ENCODE data around the gene ACSF3. TPM values are rescaled to one million over a fixed set of nuclear protein-coding genes. Genes with fewer than 3 reads are reported as not detected.
"Not testable (repeated sequence)": the region's sequence is repeated elsewhere in the genome, so short reads cannot be mapped to it uniquely, and the experiment has no call there.

The ACSF3 gene
- total RNA-seq, 3 donors from 2014 or later = 44.7 to 77.8 (median 49.6) TPM

- H3K4me3 ChIP-seq = no peak overlapping the region
- no peak for TF ChIP-seq CTCF (IDR thresholded peaks at IDR 0.05)
- intact Hi-C loops (cut with DNase I, micrococcal nuclease) = no loop called here
- H3K36me3 ChIP-seq (ENCODE audit: low read depth) = no peaks in the 10 kb centered on the region
- H3K4me1 ChIP-seq (ENCODE audit: low read depth) = peaks cover 7% of the 10 kb centered on the region
- H3K9me3 ChIP-seq = no peaks in the 10 kb centered on the region
- ATAC-seq = no peak
- no peak for DNase-seq
Observed at GRCh38 chr16:89087922-89088497, 5.6 kb upstream of the ACSF3 start.

- no peak for TF ChIP-seq CTCF (IDR thresholded peaks at IDR 0.05)
- H3K9me3 ChIP-seq = no peaks in the 10 kb centered on the region
- intact Hi-C loops (cut with DNase I, micrococcal nuclease) = no loop called here
- DNase-seq (no peak), ATAC-seq (no peak)
- no peak overlapping the region for H3K4me3 ChIP-seq
- H3K36me3 ChIP-seq (ENCODE audit: low read depth) = no peaks in the 10 kb centered on the region
- peaks cover 7% of the 10 kb centered on the region for H3K4me1 ChIP-seq (ENCODE audit: low read depth)
Observed at GRCh38 chr16:89089120-89089519, 4.5 kb upstream of the ACSF3 start.

- Histone ChIP-seq H3K9me3 (no peaks in the 10 kb centered on the region), H3K4me1 (ENCODE audit: low read depth) (peaks cover 9% of the 10 kb centered on the region)
Observed at GRCh38 chr16:89090182-89090630, 3.4 kb upstream of the ACSF3 start.

GRCh38 chr16:89090669-89091426 lies 2.8 kb upstream of the ACSF3 start:
- intact Hi-C loops (cut with DNase I, micrococcal nuclease) = no loop called here
- H3K36me3 ChIP-seq (ENCODE audit: low read depth) = no peaks in the 10 kb centered on the region
- TF ChIP-seq CTCF (IDR thresholded peaks at IDR 0.05) = no peak
- H3K4me3 ChIP-seq = no peak overlapping the region
- ATAC-seq (no peak), DNase-seq (peak in 1 of 3 donors; percentile 40)
- H3K4me1 ChIP-seq (ENCODE audit: low read depth) = peaks cover 12% of the 10 kb centered on the region
- H3K9me3 ChIP-seq = no peaks in the 10 kb centered on the region

More at GRCh38 chr16:89090182-89090630, 3.4 kb upstream of the ACSF3 start:
- no peaks in the 10 kb centered on the region for H3K36me3 ChIP-seq (ENCODE audit: low read depth)
- TF ChIP-seq CTCF (IDR thresholded peaks at IDR 0.05) = no peak
- DNase-seq (no peak), ATAC-seq (no peak)
- intact Hi-C loops (cut with DNase I, micrococcal nuclease) = no loop called here
- no peak overlapping the region for H3K4me3 ChIP-seq

- Histone ChIP-seq H3K36me3 (ENCODE audit: low read depth) (no peaks in the 10 kb centered on the region), H3K4me1 (ENCODE audit: low read depth) (peaks cover 12% of the 10 kb centered on the region), H3K4me3 (no peak overlapping the region), H3K9me3 (no peaks in the 10 kb centered on the region)
- peak in 1 of 3 donors; percentile 34 for DNase-seq
- ATAC-seq = no peak
- intact Hi-C loops (cut with DNase I, micrococcal nuclease) = no loop called here
- no peak for TF ChIP-seq CTCF (IDR thresholded peaks at IDR 0.05)
Observed at GRCh38 chr16:89092013-89092412, 1.6 kb upstream of the ACSF3 start.

GRCh38 chr16:89093252-89093601 lies 425 bp upstream of the ACSF3 start:
- ATAC-seq; H3K9me3 ChIP-seq; intact Hi-C loops (cut with DNase I, micrococcal nuclease); H3K36me3 ChIP-seq (ENCODE audit: low read depth); DNase-seq: not testable (repeated sequence)
- Histone ChIP-seq H3K4me3 (peak overlapping the region; percentile 76), H3K4me1 (ENCODE audit: low read depth) (peaks cover 23% of the 10 kb centered on the region)
